Ovary (tissue), 3 donors: ENCODE data around the gene DAP3.

Experiments used
- EP300 ChIP-seq: sonication (generic); formaldehyde crosslinking; IDR thresholded peaks from one replicate; pipeline ENCODE4 v1.6.1; 2017; ENCODE audit warnings: antibody characterized with exemption
- TF ChIP-seq, protein P1 (sequence below), 3 donors: fragments of 450-650 bp in 2 of 3; fragments of 200-600 bp in 1 of 3; IDR thresholded peaks; one replicate each; pipeline versions ENCODE4 v1.5.1 to v1.8.0; 2016 to 2022; ENCODE audit warnings: antibody characterized with exemption in 3 of 3, mild to moderate bottlenecking in 1 of 3
- donor health status: DM: no; HTN: no; CAD: no.

- TF ChIP-seq, protein P1, sequence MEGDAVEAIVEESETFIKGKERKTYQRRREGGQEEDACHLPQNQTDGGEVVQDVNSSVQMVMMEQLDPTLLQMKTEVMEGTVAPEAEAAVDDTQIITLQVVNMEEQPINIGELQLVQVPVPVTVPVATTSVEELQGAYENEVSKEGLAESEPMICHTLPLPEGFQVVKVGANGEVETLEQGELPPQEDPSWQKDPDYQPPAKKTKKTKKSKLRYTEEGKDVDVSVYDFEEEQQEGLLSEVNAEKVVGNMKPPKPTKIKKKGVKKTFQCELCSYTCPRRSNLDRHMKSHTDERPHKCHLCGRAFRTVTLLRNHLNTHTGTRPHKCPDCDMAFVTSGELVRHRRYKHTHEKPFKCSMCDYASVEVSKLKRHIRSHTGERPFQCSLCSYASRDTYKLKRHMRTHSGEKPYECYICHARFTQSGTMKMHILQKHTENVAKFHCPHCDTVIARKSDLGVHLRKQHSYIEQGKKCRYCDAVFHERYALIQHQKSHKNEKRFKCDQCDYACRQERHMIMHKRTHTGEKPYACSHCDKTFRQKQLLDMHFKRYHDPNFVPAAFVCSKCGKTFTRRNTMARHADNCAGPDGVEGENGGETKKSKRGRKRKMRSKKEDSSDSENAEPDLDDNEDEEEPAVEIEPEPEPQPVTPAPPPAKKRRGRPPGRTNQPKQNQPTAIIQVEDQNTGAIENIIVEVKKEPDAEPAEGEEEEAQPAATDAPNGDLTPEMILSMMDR (IDR thresholded peaks at IDR 0.05): no peak
- TF ChIP-seq EP300: no peak
These were observed 5.3 kb downstream of the DAP3 start for GRCh38 chr1:155694167-155694566.
